Pulmonary artery endothelial cell (primary cell): ENCODE measurements around the gene ITFG1. TPM values are rescaled to one million over a fixed set of nuclear protein-coding genes. Genes with fewer than 3 reads are reported as not detected.
A peak's percentile ranks its signal among the peaks of the same experiment; 100 is the strongest.
"Not testable (repeated sequence)": the region's sequence is repeated elsewhere in the genome, so short reads cannot be mapped to it uniquely, and the experiment has no call there.

ENCODE experiments used
- DNase-seq: peaks from one replicate; pipeline ENCODE4 v3.0.0-alpha.2; 2011; ENCODE audit warnings: low read depth, low spot score
- total RNA-seq: library from RNA; depleted of rRNA; stranded (reverse); fragments of >200 nt; gene quantifications from 2 replicates; pipeline ENCODE4 v1.2.3, GENCODE V29; 2014

Gene ITFG1
- total RNA-seq, 1 donor from 2014 or later, result 42.5 TPM

DNA sequence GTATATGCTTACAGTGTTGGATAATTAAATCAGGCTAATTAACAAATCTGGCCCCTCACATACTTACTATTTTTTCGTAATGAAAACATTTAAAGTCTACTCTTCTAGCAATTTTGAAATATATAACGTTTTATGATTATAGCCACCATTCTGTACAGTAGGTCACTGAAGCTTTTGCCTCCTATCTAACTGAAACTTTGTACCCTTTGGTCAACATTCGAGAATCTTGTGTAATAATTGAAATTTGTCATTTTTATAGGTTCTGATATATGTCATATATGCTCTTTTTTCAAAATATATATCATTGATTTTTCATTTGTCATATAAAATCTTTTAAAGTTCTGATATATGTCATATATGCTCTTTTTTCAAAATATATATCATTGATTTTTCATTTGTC is 12.9 kb upstream of the ITFG1 start:
- DNase-seq, result no peak

DNA sequence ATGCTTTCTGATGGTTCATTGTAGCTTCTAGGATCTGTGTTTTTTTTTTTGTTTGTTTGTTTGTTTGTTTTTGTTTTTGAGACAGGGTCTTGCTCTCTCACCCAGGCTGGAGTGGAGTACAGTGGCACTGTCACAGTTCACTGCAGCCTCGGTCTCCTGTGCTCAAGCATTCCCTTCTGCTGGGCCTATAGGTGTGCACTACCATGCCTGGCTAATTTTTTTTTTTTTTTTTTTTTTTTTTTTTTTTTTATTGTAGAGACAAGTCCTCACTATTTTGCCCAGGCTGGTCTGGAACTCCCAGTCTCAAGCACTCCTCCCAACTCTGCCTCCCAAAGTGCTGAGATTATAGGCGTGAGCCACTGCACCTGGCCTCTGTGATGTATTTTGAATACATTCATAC is 12.1 kb upstream of the ITFG1 start:
- not testable (repeated sequence) for DNase-seq

DNA sequence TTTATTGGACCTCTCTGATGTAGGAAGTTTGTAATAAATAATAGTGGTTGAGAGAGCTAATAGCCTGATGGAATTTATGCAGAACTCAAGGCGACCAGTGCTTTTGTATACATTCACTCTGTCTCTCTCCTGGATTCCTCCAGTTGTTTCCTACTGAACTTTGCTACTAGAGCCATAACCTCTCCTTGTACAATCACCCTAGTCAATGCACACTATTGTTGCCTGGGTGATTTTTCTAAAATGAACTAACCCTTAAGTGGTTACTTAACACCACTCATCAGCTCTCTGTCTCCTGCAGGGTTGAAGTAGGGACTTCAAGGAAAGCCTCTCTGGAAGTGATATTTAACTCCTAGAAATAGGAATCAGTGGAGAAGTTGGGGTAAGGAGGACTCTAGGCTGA is 9.9 kb upstream of the ITFG1 start:
- DNase-seq, result no peak

DNA sequence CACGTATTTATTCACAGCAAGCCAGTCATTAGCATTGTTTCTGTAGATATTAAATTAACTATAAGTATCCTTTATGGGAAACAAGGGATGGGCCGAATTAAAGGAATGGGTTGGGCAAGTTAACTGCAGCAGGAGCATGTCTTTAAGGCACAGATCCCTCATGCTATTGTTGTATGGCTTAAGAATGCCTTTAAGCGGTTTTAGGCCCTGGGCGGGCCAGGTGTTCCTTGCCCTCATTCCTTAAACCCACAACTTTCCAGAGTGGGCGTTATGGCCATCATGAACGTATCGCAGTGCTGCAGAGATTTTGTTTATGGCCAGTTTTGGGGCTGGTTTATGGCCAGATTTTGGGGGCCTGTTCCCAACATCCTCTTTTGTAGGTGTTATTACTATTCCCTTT is 9.3 kb upstream of the ITFG1 start:
- DNase-seq, result no peak

DNA sequence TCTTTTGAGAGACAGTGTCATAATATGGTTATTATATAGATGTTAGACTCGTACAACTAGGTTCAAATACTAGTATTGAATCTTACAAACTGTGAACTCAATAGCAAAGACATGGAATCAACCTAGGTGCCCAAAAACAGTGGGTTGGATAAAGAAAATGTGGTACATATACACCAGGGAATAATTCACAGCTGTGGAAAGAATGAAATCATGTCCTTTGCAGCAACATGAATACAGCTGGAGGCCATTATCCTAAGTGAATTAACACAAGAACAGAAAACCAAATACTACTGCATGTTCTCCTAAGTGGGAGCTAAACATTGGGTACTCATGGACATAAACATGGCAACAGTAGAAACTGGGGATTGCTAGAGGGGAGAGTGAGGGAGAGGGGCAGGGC is 8.4 kb upstream of the ITFG1 start:
- DNase-seq, result no peak

DNA sequence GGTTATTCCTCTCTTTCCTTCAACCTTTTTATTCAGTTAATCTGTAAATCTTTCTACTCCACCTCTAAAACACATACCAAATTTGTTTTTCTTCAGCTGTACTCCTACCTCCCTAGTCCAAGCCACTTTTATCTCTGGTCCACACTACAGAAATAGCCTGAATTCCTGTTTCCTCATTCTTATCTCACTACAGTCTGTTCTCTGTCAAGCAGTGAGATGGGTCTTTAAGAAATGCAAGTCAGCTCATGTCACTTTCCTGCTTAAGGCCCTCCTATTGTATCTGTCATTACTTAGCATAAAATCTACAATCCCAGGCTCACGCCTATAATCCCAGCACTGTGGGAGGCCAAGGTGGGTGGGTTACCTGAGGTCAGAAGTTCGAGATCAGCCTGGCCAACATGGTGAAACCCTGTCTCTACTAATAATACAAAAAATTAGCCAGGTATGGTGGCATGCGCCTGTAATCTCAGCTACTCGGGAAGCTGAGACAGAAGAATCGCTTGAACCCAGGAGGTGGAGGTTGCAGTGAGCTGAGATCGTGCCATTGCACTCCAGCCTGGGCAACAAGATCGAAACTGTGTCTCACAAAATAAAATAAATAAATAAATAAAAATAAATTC is 7.3 kb upstream of the ITFG1 start:
- not testable (repeated sequence) for DNase-seq

DNA sequence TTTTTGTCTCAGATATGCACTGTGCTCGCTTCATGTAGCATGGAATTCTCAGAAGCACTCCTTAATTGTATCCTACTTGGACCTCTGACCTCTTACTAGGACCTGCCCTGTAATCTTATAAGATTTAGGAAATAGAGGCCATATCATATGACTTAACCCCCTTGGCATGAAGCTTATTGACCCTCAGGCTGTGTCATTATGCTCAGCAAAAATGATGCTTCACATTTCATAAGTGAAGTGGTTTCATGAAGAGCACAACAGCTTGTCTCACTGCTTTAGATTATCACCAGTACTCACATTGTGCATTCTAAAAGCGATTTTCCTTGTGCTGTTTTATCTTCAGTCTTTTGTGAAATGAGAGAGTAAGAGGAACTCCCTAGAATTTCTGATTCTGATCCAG is 6.6 kb upstream of the ITFG1 start:
- DNase-seq, result no peak

DNA sequence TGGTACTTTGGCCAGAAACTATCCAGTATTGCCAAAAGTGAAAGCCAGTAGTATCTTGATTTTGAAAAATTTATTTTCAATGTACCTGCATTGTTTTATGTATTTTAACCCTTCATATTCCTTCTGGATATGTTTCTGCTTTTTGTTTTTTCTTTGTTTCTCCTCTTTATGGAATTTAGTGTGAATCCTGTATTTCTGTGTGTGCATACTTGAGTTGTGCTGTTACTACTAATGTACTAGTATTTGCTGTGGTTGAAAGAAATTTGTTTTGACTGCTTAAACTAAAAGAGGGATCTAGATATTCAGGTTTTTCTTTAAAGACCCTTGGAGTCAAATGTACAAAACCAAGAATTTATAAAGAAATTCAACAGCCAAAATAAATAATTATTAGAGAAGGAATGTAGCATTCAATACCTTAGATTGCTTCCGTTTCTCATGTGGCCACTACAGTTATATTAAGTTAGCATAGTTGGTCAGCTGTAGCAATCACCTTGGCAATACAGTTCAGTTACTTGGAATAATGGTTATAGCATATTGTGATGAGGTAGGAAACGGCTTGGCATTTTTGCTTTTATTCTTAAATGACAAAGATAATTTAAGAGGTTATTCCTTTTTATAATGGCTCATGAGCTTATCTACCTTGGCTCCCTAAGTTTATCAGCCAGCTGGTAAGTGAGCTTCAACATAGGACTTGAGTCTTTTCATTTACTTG is 5.2 kb upstream of the ITFG1 start:
- DNase-seq, result no peak

DNA sequence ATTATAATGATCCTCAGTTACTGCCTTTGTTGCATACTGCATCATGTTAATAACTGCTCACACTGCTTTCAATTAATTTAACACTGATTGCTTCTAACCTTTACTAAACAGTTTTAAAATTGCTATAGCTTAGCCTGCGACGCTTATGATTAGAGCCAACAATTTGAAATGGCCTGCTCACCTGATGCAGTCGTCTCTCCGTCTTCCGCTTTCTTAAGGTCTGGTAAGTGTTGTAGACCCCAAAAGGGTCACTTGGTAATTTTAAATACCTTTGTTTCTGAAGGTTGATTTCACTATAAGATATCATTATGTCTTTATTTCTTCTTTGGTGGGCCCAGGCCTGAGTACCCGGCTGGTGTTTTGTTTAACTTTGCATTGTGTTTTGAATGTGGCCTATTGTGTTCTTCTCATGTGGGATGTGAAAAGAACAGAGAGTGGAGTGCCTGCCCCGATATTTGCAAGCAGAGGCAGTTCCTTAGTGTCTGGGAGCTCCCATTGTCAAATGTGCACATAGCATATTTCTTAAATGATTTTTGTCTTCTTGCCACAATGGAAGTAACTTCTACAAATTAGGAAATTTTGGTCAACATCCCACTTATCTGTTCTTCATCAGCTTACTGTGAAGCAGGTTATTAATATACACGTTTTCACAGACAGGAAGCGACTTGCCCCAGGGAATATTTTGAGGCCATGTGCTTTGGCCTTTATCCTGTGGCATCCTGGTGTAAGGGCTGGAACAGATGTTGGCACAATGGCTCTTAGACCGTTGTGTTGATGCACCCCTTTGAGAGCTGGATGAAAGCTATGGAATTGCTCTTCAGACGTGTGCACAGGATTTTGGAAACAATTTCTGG is 3.1 kb upstream of the ITFG1 start:
- DNase-seq, result no peak

DNA sequence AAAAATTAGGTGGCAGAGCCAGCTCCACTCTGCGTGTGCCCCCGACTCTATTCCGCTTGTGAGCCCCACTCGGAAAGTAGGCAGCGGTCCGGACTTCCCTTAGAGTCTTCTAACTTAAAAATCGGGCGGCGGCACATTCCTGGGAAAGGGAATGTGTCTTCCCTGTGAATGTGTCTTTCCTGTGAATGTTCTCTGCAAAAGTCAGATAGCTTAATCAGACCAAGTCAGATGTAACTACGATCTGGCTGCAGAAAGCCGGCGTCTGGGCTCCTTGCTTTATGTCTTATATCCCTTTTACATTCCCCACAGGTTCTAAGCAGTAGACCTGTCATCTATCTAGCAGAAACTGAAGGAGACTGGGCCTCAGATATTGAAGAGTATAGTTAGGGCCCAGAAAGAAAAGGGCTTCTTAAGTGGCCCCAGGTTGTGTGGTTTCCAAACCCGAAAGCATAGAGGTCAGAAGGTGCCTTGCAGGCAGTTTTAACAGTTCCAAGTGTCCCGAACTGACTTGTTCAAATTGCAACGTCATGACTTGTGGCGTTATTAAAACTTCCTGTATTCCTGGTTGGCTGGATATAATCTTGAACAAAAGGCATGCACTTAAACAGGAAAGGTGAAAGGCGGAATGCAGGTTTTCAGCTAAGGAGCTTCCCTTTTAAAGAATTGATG is 869 bp upstream of the ITFG1 start:
- peak; percentile 11 for DNase-seq

DNA sequence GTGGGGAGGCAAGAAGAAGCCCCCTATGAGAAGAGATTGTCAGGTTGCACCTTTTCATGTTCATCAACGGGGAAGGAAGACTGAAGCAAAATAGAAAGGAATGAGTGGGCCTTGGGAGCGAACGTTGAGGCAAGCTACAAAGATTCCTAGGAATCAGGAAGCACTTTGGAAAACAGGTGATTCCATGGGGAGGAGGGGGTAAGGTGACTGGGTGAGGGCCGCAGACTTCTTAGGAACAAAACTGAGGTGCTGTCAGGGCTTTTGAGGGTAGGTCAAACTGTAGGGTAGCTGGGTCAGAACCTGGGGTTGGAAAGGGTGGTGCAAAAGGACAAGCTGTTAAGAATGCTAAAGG is 528 bp downstream of the ITFG1 start:
- DNase-seq, result no peak

DNA sequence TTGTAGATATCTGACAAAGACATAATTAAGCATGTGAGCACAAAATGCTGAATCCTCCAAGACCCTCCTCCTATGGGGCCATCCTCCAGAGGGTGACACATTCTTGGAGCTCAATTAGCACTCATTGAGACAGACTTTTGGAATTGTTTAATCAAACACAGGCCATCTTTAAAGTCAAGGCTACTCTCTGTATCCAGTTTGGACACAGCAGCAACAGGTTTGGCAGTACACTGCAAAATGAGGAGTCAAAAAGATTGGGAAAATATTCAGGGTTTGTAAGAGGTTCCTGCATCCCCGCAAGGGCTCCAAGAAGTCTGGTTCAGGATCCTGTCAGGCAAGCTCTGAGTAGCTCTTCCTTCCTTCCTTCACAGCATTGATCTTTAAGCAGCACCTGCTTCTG is 1.3 kb downstream of the ITFG1 start:
- DNase-seq, result no peak

DNA sequence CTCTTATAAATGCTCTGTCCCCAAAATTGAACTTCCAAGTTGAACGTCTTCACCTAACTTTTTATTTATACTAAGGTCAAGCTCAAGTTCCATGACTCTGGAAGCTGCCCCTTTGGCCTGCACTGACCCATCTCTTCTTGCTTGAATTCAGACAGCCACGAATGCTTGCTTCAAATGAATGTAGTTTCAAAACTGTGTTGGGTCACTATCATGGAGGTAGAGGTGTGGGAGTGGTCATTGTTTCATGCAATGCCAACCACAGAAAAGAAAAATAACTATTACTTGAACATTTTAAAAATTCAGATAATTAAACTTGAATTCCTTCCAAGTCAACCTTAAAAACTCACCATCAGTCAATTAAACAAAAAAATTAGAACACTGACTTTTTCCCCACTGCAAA is 2.5 kb downstream of the ITFG1 start:
- no peak for DNase-seq

DNA sequence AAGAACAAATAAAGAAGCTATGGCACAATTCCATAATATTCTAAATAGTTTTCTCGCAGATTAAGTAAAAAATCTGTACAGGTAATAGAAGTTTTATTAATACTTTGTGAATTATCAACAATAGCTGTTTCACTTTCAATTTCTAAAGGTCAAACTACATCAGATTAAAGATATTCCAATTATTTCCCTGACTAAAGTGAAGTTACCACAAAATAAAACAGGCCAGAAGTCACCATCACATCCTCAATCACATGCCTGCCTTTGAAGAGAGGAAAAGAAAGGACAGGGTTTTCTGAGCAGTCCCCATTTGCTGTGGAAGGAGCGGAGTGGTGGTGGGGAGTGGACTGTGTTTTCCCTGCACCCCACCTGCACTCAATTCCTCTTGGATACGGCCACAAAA is 11.1 kb downstream of the ITFG1 start:
- no peak for DNase-seq

DNA sequence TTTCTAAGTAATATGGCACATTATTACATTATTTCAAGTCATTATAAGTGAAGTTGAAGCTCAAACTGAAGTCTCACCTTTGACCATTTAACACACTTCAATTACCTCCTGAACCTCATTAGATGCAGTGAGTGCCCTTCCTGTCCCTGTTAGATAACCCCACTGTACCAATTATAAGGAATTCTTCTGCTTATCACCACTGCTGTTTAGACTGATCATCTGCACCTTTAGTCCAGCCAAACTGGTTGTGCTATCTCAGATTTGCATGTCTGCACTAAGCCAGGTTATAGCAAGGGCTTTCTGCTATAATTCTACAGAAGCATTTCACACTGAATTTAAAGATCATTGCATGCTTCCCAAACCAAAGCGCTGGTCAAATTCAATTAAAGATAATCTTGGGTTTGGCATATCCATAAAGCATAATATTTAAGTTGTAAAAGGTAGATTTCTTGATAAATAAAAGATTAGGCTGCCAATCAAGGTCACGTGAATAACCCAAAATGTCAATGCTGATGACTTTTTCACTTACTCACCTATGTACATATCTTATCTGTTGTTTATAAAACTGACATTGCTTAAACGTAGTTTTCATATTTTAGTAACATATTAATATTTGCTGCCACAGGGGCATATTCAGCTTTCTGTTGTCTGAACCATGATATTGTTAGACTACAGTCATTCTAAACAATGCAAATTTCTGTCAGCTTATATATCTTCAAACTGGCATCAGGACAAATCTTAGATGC is 11.9 kb downstream of the ITFG1 start:
- DNase-seq, result no peak

DNA sequence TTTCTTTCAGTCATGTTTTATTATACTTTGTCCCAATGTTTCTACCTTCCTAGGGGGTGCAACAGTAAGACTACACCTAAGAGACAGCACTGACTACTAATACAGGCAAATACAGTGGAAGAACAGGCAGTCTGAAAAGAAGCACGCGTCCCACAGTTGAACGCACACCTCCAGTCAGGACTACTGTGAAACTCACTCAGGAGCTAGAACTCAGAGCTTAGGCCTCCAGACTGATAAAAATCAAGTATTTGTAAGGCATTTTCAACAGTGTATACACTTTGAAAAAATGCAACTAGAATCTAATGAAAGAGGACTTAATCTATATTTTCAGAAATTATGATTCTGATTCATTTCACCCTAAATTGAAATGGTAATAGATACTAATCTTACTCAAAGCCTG is 14.4 kb downstream of the ITFG1 start:
- no peak for DNase-seq

DNA sequence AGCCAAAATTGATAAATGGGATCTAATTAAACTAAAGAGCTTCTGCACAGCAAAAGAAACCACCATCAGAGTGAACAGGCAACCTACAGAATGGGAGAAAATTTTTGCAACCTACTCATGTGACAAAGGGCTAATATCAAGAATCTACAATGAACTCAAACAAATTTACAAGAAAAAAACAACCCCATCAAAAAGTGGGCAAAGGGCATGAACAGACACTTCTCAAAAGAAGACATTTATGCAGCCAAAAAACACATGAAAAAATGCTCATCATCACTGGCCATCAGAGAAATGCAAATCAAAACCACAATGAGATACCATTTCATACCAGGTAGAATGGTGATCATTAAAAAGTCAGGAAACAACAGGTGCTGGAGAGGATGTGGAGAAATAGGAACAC is 18.0 kb downstream of the ITFG1 start:
- DNase-seq, result not testable (repeated sequence)

DNA sequence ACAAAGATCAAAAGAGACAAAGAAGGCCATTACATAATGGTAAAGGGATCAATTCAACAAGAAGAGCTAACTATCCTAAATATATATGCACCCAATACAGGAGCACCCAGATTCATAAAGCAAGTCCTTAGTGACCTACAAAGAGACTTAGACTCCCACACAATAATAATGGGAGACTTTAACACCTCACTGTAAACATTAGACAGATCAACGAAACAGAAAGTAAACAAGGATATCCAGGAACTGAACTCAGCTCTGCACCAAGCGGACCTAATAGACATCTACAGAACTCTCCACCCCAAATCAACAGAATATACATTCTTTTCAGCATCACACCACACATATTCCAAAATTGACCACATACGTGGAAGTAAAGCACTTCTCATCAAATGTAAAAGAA is 20.8 kb downstream of the ITFG1 start:
- not testable (repeated sequence) for DNase-seq

DNA sequence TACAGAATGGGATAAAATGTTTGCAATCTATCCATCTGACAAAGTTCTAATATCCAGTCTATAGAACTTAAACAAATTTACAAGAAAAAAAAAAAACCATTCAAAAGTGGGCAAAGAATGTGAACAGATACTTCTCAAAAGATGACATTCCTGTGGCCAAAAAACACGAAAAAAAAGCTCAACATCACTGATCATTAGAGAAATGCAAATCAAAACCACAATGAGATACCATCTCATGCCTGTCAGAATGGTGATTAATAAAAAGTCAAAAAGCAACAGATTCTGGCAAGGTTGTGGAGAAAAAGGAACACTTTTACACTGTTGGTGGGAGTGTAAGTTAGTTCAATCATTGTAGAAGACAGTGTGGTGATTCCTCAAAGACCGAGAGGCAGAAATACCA is 26.6 kb downstream of the ITFG1 start:
- not testable (repeated sequence) for DNase-seq

DNA sequence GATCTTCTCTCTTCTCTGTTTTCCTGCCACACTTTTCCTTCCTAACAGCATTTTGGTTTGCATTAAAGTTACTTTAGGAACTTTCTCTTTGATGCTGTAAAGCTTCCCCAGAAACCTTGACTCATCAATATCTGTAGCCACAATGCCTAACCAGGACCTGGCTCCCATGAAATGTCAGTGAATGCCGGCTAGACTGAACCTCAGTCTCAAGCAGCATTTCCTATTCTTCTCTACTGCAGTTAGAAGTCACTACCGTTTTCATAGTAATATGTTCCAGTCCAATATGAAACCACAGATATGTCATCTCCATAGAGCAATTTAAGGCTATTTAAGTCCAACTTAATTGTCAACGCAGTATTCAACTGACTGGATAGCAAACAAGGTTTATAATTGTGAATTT is 28.9 kb downstream of the ITFG1 start:
- no peak for DNase-seq

DNA sequence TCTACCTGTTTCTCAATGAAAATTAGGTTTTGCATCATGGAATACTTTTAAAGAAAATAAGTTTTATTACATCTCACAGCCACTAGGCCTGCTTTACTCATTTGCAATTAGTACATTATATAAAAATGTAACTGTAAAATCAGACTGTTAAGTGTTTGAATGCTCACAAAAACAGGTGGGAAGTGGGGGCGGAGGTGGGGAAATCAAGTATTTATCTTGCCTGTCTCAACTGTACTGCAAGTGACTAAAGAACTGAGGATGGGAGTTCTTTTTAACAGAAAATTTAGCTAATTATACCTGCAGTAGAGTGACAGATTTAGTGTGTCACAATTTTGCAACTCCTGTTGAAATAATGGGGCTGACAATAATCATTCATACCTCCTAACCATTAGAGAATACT is 34.1 kb downstream of the ITFG1 start:
- no peak for DNase-seq
